ENCODE measurements around the gene CHST5.

Gene CHST5

DNA sequence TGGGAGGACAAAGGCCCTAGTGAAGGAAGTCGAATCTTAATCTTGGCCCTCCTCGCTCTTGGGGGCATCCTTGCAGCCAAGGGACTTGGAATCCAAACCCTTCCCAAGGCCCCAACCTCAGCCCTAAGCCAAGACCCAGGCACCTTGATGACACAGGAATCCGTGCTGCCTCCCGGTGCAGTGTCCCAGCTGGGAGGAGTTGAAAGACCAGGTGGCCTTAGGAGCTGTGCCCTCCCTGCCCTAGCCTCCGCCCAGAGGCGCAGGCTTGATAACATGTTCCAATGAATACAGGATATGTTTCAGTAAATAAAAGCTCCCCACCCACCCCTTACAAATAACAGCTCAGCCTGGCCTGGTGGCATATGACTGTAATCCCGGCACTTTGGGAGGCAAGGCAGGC, at the start of gene CHST5:
Gene CHST5, minus strand, starts transcription at position 208 of the 400 bp plus-strand sequence. CDS start 5,724 bp downstream, outside the sequence.
- no peak for DNase-seq

DNA sequence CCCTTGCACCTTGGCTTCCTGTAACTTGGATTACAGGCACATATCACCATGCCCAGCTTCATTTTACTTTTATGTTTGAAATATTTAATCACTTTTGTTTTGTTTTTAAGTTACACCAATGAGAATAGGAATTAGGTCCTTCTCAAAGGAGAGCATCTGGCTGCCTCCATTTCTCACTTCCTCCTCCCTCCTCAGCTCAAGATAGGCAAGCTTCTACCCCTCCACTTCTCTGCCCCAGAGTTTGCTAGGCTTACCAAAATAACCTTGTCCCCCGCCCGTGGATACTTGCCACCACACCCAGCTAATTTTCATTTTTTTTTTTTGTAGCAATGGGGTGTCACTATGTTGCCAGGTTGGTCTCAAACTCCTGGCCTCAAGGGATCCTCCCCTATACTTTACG, 48.2 kb upstream of the CHST5 start:
- no peak for DNase-seq

DNA sequence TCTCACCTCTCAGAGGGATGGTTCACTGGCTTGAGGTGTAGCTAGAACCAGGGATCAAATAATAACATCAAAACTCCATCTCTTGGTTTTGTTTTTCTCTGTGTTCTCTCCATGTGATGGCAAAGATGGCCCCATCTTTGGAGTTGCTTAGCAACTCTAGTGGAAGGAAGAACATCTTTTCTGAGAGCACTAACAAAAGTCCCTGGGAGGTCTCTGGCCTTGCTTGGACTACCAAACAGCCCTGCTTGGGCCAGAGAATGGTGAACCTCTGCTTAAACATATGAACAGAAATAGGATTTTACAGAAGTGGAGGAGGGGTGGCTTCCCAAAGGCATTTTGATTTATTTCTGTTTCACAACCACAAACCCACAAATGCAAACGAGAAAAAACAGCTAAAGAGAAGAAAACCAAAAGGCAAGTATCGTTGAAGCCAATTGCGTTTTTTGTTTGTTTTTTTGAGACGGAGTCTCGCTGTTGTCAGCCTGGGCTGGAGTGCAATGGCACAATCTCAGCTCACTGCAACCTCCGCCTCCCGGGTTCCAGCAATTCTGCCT, 43.5 kb upstream of the CHST5 start:
- no peak for DNase-seq

DNA sequence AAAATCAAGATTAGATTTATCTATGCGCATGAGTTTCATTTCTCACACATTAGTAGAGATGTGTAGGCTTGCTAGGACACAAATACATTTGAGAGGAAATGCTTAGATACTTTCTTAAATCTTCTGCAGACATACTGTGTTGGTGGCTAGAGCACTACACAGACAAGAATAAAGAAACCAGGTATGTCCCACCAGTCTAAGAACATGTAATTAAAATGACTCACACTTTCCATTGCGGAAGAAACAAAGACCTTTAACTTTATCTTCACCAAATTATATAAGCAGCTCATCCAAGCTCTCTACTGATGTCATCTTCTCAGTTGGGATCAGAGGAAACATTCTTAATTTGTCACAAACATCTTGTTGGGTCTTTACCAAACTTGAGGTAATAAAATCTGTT, 42.8 kb upstream of the CHST5 start:
- no peak for DNase-seq

DNA sequence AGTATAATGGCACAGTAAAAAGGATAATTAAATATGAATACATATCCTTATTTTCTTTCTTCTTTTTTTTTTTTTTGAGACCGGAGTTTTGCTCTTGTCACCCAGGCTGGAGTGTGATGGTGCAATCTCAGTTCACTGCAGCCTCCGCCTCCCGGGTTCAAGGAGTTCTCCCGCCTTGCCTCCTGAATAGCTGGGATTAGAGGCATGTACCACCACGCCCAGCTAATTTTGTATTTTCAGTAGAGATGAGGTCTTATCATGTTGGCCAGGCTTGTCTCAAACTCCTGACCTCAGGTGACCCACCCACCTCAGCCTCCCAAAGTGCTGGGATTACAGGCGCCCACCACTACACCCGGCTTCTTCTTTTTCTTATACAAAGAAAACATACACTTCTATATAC, 42.3 kb upstream of the CHST5 start:
- DNase-seq: no peak

DNA sequence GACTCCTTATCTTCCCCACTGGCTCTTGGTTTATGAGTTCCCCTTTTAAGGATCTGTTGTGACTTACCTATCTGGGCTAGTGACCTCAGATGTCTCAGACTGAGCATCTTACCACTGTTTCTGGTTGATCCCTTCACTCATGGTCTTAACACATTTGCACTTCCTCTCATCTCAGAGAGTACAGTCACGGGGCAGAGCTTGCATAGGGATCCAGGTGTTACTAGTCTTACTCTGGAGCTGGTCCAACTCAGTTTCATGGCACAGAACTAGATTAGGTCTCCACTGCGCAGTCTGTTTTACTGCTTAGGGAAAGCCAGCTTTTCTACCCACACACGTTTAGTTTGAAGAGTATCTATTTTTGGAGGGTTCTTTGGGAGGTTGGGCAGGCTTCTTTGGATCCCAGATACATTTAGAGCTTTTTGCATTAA, 40.5 kb upstream of the CHST5 start:
- no peak for DNase-seq

DNA sequence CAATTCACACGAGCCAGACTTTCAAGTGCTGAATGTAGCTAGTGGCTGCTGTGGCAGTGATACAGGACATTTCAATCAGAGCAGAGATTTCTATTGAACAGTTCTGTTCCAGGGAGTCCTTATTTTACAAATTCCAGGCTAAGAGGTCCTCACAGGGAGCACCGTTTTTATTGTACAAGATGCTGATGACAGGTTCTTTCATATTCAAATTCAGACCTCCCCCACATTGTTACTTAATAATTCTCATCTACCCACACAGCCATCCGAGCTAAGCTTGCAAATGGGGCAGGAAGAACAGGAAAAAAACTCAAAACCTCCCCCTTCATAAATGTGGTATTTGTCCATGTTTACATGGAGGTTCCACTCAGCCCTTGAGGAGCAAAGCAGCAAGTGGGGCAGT, 40.0 kb upstream of the CHST5 start:
- DNase-seq: no peak

DNA sequence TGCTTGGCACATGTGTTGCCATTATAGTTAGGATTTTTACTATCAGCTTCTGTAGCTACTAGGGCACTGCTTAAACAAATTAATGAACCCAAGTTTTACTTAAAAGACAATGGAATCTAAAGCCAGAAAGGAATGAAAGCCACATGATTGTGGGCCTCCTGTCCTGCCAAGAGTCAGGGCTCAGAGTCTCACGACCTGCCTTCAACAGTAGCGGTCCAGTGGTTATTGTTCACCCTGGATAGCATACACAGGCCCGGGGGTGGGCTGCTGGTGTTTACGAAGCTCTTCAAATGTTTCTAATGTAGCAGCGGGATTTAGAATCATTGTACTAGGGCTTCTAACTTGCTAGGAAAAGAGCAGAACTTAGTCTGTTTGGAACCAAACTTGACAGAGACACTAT, 38.0 kb upstream of the CHST5 start:
- DNase-seq: no peak

DNA sequence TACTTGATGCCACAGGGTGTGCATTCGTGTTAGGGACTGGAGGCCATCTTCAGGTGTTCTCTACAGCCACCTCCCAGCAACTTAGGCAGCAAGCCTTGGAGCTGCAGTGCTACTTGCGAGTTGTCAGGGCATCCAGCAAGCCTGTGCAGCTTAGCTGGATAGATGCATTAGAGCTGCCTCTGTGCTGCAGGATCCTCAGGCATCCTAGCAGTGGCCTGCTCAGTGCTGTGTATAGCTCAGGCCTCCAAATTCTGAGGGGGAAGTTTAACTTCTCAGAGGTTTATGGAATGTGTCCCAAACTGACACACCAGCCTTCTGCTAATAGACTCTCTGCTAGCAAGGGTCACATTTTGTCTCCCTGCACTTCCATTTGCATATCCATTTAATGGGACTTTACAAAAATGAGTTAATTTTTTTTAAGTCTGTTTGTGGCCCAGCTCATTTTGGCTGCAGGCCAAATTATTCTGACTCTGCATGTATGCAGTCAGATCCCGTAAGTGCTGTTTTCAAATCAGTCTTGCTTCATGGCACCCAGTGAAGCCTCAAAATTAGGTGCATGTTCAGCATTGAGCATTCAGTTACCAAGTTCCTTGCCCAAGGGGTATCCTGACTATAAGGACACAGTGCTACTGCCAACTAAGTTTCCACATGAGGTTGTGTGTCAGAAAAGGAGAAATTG, 37.1 kb upstream of the CHST5 start:
- DNase-seq: no peak

DNA sequence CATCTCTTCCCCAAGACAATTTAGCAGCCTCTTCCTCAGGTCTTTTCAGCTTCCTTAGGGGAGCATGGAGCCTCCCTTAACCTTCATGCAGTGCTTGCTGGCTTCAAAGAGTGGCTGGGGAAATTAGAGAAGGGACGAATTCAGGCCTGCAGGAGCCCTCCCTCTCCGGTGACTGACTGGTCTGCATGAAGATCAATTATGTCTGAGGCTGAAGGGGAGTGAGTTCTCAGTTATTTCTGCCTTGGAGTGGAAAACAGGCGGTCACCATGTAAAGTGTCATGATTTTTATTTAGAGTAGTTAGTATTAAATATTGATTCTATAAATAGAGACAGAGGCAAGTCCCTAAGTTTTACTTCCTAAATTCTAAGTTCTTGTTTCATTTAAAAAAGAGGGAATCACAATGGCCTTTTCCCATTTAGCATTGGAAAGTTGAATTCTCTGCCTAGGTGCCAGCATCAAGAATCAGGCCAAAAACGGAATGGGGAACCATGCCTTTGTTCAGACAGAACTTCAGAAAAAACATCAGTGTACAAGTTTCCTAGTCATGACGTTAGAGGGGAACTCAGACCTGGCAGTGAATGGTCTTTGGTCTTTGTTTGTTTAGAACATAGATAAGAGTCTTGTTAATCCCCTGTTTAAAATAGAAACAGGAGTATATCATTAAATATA, 34.6 kb upstream of the CHST5 start:
- no peak for DNase-seq

DNA sequence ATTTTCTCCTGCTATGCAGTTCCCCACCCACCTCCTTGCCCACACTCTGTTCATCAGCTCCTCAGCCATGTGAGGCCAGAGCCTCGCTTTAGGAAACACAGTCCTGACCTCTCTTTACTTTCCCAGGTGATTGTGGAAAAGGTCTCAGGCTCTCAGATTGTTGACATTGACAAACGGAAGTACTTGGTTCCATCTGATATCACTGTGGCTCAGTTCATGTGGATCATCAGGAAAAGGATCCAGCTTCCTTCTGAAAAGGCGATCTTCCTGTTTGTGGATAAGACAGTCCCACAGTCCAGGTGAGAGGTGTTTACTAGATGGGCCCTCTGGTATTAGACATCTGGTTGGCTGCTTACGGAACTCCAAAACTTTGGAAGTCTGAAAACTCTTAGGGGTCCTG, 32.0 kb upstream of the CHST5 start:
- DNase-seq: no peak

DNA sequence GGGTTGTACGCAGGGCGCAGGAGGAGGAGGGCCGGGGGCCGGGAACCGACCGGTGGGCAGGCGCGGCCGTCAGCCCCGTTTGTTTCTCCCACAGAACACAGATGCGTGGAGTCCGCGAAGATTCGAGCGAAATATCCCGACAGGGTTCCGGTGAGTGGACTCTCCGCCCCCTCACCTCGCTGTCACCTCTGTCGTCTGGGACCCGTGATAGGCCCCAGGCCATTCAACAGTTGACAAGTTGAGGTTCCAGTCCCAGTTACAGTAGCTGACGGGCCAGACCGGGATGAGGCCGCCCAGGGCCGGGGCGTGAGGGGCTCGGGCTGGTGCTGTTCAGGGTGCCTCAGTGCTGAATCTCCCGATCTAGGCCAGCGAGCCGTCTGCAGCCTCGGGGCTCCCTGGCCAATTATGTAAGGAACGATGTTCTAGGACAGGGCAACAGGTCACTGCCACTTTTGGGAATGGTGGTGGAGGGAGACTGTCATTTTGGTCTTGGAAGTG, 30.9 kb upstream of the CHST5 start:
- no peak for DNase-seq

DNA sequence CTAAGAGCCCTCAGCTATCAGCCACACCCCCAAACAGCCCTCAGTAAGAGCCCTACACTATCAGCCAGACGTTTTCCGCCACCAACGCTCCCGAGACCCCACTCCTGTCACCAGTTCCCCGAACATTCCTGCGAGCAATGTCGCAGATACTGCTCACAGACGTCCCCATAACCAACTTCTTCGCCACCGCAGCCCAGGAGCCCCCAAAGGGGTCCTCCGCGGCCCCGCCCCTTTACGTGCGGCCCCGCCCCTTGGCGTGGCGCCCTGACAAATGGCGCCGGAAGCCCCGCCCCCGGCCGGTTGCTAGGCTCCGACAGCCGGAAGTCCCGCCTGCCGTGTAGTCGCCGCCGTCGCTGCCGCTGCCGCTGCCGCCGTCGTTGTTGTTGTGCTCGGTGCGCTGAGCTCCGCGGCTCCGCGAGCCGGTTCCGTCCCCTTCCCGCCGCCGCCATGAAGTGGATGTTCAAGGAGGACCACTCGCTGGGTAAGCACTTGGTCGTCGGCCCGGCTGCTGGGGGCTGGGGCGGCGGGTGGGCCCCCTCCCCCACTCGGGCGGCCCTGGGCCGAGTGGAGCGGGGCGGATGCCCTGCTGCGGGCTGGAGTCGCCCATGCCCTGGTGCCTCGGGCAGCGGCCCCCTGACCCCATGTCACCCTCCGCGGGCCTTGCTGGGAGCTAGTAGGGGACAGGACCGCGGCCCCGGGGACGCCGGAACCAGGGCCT, 30.3 kb upstream of the CHST5 start, which contains the start of gene GABARAPL2:
Gene GABARAPL2, plus strand, starts transcription at position 340 of the 718 bp plus-strand sequence. Its CDS starts 108 bp downstream, at position 448.
- peak; percentile 84 for DNase-seq

DNA sequence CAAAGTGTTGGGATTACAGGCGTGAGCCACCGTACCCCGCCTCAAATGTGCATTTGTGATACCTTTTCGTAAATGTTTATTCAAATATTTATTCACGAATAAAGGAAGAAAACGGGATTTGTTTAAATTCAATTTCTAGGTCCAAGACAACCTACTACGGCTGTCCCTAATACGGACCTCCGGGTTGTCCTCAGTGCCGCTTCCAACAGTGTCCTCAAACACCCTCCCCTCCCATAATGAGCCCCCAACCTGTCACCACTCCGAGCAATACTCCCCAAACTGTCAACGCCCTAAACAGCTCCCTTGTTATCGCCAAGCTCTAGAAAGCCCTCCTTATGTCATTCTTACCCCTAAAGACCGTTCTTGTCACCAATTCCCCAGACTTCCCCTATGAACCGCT, 29.7 kb upstream of the CHST5 start:
- no peak for DNase-seq

DNA sequence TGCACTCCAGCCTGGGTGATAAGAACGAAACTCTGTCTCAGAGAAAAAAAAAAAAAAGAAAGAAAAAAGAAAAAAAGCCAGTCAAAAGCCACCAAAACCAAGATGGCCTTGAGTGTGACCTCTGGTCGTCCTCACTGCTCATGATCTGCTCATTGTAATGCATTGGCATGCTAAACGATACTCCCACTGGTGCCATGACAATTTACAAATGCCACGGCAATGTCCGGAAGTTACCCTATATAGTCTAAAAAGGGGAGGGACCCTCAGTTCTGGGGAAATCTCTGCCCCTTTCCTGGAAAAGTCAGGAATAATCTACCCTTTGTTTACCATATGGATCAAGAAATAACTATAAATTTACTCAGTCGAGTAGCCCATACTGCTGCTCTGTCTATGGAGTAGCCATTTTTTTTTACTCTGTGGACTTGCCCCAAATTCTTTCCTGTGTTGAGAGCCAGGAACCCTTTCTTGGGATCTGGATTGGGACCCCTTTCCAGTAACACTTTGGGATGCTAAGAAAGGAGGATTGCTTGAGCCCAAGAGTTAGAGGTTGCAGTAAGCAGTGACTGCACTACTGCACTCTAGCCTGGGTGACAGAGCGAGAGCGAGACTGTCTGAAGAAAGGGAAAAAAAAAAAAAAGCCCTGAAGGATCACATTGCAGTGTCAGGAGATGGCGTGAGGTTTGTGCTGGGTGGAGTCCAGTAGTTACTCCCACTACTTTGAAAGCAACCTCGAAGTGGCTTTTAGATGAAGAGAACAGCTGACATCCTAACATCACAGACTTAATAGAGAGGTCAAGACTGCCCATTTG, 23.9 kb upstream of the CHST5 start:
- no peak for DNase-seq

DNA sequence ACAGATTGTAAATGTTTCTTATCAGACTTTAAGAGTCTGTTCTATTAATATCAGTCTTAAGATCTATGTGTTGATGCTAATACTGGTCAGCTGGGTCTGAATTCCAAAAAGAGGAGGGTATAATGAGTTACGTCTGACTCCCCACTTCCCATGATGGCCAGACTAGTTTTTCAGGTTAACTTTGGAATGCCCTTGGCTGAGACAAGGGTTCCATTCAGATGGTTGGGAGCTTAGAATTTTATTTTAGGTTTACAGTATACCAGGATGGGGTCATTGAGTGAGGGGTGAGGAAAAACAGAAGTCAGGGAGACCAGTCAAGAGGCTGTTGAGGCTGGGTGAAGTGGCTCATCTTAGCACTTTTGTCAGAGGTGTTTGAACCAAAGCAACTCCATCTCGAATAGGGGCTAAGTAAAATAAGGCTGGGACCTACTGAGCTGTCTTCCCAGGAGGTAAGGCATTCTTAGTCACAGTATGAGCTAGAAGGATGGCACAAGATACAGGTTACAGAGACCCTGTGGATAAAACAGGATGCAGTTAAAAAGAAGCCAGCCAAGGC, 23.0 kb upstream of the CHST5 start:
- no peak for DNase-seq

DNA sequence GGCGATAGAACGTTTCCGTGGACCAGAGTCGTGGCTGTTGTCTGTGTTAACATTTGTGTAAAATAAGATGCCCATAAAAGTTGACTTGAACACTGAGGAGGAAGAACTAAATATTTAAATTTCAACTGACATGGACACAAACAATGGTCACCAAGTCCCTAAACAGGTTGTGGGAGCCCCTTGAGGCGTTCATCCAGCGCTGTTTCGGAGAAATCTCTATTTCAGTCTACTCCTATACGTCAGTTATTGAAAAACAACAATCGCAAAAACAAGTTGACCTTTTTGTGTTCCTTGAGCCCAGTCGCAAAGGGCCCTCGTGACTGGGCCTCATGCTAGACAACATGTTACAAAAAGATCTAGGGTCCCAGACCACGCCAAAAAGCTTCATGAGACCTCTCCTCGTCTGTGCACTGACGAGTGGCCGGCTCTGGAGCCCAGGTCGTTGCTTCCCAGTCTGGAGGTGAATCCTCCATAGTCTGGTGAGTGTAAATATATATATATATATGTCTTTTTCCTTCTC, 20.6 kb upstream of the CHST5 start:
- DNase-seq: no peak

DNA sequence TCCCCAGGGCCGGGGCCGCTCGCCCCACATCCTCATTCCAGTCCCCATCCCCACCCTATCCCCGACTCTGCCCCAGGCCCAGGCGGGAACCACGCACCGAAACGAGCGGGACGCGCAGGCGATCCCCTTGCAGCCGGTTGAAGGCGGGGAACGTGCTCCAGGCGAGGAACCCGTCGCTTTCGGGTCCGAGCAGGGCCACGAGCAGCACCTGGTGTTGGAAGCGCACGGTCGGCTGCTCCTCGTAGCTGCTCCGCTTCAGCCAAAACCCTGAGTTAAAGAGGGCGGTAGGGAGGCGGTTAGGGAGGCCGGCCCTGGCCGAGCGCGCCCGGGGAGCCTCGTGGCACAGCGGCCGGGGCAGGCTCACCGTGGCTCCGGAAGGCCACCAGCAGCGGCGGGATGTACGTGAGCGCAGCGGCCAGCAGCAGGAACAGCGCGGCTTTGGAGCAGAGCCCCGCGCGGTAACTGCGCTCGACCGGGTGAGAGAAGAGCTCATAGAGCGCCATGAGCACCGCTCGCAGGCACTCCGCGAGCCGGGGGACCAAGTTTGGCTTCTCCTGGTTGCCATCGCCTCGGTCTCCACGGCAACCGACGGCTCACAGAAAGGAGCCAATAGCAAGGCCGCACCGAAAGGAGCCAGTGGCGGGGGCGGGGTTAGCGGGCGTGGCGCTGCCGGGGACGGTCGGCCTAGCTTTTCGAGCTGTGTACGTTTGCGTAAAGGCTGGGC, 20.0 kb upstream of the CHST5 start, which contains the start of gene TMEM231:
Gene TMEM231, minus strand, starts transcription at position 546 of the 724 bp plus-strand sequence. Its CDS starts 43 bp downstream, at position 503.
- DNase-seq: peak; percentile 98

DNA sequence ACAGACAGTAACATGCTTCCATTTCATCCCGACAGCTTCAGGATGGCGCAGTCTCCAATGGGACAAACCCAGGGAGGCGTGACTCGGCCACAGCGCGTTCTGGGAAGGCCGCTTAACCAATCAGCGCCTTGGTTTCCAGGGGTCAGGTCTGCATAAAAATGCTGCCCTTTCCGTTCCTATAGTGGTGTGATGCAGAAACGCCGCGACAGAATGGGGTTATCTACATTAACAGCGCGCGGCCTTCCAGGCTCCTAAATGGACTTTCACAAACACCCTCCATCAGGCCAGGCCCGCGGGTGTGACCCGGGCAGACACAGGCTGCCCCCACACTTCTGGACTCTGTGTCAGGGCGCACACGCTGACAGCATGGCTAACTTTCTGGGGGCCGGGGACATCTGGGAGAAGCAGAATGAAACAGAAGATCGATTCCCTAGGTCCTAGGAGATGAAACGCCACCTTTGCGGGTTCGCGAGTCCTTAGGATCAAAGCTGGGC, 19.4 kb upstream of the CHST5 start:
- no peak for DNase-seq

DNA sequence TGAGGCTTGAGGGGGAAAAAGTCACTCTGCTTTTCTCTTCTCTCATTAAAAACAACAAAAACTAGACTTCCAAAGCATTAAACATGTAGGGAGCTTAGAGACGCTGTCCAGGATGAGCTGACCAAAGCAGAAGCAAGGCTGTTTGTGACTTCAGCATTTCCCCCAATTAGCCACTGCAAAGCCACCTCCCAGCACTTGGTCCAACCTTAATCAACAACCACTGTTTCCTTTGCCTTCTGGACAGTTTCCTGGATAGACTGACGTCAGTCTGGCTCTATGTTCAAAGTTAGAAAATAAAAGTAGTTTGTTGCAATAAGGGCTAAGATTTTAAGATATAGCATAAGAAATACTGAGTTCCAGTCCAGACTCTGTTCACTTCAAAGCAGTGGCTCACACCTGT, 17.0 kb upstream of the CHST5 start:
- DNase-seq: no peak

DNA sequence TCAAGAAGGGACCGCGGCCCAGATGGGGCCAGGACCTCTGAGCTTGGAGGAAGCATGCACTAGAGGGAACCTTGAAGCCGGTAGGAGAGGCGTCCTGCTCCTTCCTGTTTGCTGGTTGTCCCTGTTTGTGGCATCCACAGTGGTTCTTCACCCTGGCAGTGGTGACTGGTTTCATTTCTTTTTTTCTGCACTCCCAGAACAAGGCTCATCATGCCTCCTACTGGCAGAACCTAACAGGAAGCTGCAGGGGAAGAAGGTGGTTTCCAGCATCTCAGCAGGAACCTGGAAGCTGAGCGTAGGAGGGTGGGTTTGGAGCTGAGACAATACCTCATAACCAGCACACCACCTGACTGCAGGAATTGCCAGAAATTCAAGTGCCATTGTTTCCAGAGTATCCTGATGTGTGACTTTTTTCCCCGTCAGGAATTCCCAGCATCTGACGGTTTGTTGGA, 14.3 kb upstream of the CHST5 start:
- DNase-seq: no peak
